BE2C (cell line): ENCODE data around the gene IL1F10.

Source experiments
- DNase-seq: peaks from one replicate; pipeline ENCODE4 v3.0.0-alpha.2; 2020
- H3K27me3 ChIP-seq: fragments of 250-450 bp; sonication (Bioruptor Pico); 2 replicates; pipeline ENCODE4 v1.5.1; 2020; ENCODE audit warnings: mild to moderate bottlenecking
- H3K36me3 ChIP-seq: fragments of 250-450 bp; sonication (Bioruptor Pico); 2 replicates; pipeline ENCODE4 v1.5.1; 2020; ENCODE audit warnings: mild to moderate bottlenecking
- H3K4me1 ChIP-seq: fragments of 250-450 bp; sonication (Bioruptor Pico); 2 replicates; pipeline ENCODE4 v1.5.1; 2020
- H3K4me3 ChIP-seq: 2 replicates; pipeline ENCODE4 v1.5.1; 2011; ENCODE audit warnings: low read depth, low read length
- H3K9me3 ChIP-seq: fragments of 250-450 bp; sonication (Bioruptor Pico); 2 replicates; pipeline ENCODE4 v1.5.1; 2020
- CTCF ChIP-seq: IDR thresholded peaks from 2 replicates; pipeline ENCODE4 v1.5.1; 2012; ENCODE audit warnings: mild to moderate bottlenecking, low read depth, low read length

IL1F10 gene

GRCh38 chr2:113079131-113079530, 11.4 kb downstream of the IL1F10 start:
- TF ChIP-seq CTCF, result no peak
- Histone ChIP-seq H3K4me1 (no peaks in the 10 kb centered on the region), H3K4me3 (no peak overlapping the region), H3K9me3 (no peaks in the 10 kb centered on the region), H3K27me3 (no peaks in the 10 kb centered on the region), H3K36me3 (no peaks in the 10 kb centered on the region)
- DNase-seq, result no peak

GRCh38 chr2:113080134-113080533, 12.4 kb downstream of the IL1F10 start:
- H3K36me3 ChIP-seq, result no peaks in the 10 kb centered on the region
- no peaks in the 10 kb centered on the region for H3K4me1 ChIP-seq
- no peaks in the 10 kb centered on the region for H3K9me3 ChIP-seq
- H3K27me3 ChIP-seq, result no peaks in the 10 kb centered on the region
- TF ChIP-seq CTCF, result peak; percentile 57
- DNase-seq, result peak; percentile 15
- H3K4me3 ChIP-seq, result no peak overlapping the region

GRCh38 chr2:113081488-113082210, 13.9 kb downstream of the IL1F10 start:
- DNase-seq, result no peak
- no peak for TF ChIP-seq CTCF
- Histone ChIP-seq H3K27me3 (no peaks in the 10 kb centered on the region), H3K4me3 (no peak overlapping the region), H3K36me3 (no peaks in the 10 kb centered on the region), H3K4me1 (no peaks in the 10 kb centered on the region), H3K9me3 (no peaks in the 10 kb centered on the region)

GRCh38 chr2:113083296-113083695, 15.5 kb downstream of the IL1F10 start:
- no peak for TF ChIP-seq CTCF
- no peak overlapping the region for H3K4me3 ChIP-seq

GRCh38 chr2:113084249-113085000, 16.7 kb downstream of the IL1F10 start:
- TF ChIP-seq CTCF, result no peak; the same call in 1 of the 2 replicates
- Histone ChIP-seq H3K36me3 (no peaks in the 10 kb centered on the region), H3K4me1 (no peaks in the 10 kb centered on the region), H3K4me3 (no peak overlapping the region), H3K9me3 (no peaks in the 10 kb centered on the region), H3K27me3 (no peaks in the 10 kb centered on the region)
- DNase-seq, result no peak

More at GRCh38 chr2:113083296-113083695, 15.5 kb downstream of the IL1F10 start:
- no peak for DNase-seq
- Histone ChIP-seq H3K27me3 (no peaks in the 10 kb centered on the region), H3K36me3 (no peaks in the 10 kb centered on the region), H3K4me1 (no peaks in the 10 kb centered on the region), H3K9me3 (no peaks in the 10 kb centered on the region)

GRCh38 chr2:113085542-113085941, 17.8 kb downstream of the IL1F10 start:
- no peaks in the 10 kb centered on the region for H3K27me3 ChIP-seq
- H3K36me3 ChIP-seq, result no peaks in the 10 kb centered on the region
- no peaks in the 10 kb centered on the region for H3K9me3 ChIP-seq
- H3K4me3 ChIP-seq, result no peak overlapping the region
- no peaks in the 10 kb centered on the region for H3K4me1 ChIP-seq
- TF ChIP-seq CTCF, result no peak
- no peak for DNase-seq
